GM18951 (cell line): Measurements from ENCODE around the gene KRT2.

Experiments used
- POLR2A ChIP-seq: IDR thresholded peaks from 4 replicates; pipeline ENCODE4 v1.6.1; 2011; ENCODE audit warnings: mild to moderate bottlenecking; ENCODE audit not compliant: insufficient read length, insufficient read depth; ENCODE audit errors: extremely low read depth
- in situ Hi-C: fragments of 300-500 bp; cut with MboI; formaldehyde crosslinking; loops from one replicate; pipeline ENCODE4 v1.12.0; 2022; ENCODE audit warnings: low sequenced_read_pairs, mixed read lengths, inconsistent platforms; ENCODE audit not compliant: unreplicated experiment

KRT2 gene

DNA sequence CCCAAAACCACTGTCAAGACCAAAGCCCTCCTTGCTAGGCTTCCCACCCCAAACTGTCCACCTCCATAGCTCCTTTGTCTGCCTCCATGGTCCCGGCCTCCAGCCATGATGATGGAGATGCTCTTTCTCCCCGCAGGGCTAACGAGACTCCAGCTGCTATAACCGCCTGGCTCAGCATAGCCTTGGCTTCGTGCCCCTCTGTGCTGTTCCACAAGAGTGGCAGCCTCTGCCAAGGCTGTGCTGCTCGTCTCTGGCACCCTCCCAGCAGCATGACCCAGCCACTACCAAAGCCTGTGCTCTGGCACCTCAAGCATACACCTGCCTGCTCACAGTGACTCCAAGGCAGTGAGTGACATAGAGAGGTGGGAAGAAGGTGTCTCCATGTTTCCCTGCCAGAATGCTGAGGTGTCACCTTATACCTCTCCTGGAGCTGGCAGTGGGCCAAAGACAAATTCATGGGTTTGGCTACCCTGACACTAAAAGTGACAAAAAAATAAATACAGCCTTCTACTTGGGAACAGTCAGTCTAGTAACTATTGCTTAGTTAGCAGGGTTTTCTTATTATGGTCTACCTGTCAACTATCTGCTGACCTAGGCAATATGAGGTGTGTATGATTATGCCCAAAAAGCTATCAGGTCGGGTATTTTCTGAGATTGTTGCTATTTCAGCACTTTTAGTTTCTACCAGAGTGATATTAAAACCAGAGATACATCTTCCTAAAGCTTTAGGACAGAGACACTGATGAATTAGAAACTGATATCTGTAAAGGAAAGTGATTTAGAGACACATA, 17.6 kb downstream of the KRT2 start:
- no peak for TF ChIP-seq POLR2A
- in situ Hi-C loops, result no loop called here

DNA sequence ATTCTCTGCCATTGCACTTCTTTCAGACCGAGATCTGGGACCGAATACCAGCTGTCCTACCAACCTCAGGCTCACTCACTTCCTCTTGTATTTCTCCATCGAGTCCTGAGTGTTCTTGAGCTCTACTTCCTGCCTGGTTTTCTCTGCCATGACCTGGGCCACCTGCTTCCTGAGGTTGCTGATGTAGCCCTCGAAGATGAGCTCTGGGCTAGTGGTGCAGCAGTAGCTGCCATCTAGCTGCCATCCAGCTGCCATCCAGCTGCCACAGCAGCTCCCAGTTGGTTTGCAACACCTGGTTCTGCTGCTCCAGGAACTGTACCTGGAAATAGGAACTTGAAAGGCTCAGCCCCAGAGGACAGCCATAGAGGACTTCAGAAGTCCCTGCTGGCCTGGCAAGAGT, 18.6 kb downstream of the KRT2 start:
- TF ChIP-seq POLR2A, result no peak

DNA sequence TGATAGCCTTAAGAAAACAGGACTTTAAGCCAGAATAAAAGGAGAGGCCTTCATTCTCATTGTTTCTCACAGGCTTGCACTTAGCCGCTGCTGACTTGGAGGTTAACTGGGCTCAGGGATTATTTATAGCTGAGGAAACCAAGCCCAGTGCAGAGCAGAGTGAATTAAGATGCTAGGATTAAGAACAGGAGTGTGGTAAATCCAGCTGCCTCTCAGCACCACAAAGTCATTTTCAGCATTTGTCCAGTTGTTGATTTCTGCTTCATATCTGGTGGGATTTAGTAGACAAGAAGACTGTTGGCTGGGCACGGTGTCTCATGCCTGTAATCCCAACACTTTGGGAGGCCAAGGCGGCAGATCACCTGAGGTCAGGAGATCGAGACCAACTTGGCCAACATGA, 19.4 kb downstream of the KRT2 start:
- in situ Hi-C loops, result no loop called here
- TF ChIP-seq POLR2A, result no peak

More for the DNA sequence above, 18.6 kb downstream of the KRT2 start:
- in situ Hi-C loops, result no loop called here

DNA sequence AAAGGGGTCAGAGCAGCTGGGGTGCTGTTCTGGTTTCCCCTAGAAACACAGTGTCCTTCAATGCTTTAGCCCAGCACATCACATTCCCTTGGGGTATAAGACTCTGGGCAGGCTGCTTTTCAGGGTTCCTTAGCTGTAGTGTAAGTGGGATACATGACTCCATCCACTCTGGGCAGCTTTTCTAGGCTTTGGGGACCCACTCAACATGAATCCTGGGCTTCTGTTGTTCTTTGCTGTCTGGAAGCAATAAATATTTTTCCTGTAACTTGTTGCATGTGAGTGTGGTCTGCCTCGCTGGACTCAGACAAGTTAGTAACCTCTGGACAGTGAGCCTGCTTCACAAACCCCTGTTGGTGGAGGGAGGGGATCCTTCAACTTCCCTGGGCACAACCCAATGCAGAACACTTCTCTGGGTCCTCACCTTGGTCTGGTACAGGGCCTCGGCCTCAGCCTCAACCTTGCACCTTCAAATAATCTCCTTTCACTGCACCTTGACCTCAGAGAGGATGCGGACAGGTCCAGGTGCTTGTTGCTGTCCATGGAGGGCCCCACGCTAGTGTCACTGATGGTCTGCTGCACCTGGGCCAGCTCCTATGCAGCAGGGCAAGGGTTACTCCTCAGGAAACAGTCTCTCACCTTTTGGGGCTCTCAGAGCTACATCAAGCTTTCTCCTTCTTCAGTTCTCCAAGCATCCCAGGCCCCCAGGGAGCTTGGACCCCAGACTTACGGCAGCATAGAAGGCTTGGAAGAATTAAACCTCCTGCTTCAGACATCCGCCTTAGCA, 20.1 kb downstream of the KRT2 start:
- no peak for TF ChIP-seq POLR2A
- in situ Hi-C loops, result no loop called here

DNA sequence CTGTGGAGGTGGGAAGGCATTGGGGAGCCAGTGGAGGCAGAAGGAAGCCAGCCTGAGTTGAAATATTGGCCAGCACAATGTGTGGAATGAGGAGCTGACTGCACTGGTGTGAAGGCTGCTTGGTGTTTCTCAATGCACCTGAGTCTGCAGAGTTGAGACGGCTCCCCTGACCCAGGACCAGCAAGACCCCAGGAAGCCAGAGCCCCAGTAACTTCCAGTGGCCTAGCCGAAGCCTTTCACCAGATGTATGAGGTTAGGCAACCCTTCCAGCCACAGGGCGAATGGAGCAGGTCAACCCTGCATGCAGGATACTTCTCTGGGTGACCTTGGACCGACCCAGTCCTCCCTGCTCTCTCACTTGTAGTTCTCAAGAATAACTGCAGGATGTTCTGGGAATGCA, 20.7 kb downstream of the KRT2 start:
- no peak for TF ChIP-seq POLR2A
- in situ Hi-C loops, result no loop called here

DNA sequence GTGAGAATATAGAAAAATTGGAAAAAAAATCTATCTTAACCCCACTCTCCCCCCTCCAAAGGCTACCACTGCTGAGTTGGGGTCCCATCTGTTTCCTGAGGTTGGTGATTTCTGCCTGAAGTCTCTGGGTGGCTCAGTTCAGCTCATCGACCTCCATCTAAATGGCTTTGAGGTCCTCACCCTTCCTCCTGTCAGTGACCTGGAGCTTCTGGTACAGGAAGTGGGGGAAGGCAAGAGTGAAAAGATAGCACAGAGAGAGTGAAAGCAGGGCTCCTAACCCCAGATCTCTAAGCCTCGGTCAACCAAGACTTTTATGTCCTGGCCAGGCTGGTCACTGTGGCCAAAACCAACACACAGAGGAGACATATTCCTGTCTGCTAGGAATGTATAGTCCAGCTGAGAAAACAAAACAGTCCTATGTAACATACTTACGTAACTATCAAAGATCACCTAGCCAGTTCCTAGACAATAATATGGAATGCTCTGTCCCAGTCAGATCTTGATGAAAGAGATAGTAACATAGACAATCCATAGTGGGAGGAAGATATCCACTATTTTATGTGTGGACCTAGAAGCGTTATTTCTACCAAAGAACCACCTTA, 21.3 kb downstream of the KRT2 start:
- no peak for TF ChIP-seq POLR2A
- in situ Hi-C loops, result no loop called here

DNA sequence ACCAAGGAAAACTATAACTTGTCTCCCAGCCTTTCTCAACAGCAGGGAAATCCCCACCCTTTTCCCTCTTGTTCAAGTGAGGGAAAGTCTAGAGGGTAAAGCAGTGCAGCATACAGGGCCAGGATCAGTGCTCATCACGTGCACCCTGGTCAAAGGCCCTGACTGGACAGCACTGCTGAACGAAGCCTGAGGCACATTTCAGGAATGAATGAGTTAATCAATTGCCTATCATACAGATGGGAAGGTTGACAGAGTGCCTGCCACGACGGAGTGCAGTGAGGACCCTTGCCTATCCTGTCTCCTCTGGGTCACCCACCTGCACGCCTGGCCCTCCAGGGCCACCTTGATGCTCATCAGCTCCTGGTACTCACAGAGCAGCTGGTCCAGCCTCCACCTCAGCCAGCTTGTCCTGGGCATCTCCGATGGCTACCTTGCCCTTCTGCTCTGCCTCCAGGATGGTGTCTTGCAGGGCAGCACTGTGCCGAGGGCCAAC, 22.0 kb downstream of the KRT2 start:
- in situ Hi-C loops, result no loop called here
- TF ChIP-seq POLR2A, result no peak

DNA sequence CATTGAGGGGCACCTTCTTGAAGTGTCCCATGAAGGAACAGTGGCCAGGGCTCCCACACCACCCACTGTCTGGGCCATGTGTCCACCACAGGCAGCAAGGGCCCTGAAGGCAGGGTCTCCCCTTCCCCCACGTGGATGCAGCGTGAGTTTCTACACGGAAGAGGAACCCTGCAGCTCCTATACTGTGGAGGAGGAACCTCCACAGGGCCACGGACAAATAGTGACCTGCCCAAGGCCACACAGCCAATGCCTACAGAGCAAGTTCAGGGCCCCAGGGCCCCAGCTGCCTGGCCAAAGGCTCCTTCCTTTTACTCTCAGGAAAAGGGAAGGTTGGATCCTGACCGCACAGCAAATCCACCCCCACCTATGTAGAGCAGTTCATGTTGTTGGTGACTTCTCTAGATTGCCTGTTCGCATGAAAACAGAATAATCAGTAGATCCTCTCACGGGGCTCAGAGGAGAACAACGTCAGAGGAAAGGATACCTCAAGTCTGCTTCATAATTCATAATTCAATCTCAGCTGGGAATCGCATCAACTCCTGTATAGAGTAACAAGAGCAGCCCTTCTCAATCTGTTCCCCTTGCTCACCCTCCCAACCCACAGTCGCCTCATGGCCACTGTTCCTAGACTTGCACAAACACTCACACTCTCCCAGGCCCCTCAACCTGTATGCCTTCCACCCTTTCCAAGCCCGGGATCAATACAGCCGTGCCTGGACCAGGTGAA, 22.6 kb downstream of the KRT2 start:
- no peak for TF ChIP-seq POLR2A
- in situ Hi-C loops, result no loop called here

DNA sequence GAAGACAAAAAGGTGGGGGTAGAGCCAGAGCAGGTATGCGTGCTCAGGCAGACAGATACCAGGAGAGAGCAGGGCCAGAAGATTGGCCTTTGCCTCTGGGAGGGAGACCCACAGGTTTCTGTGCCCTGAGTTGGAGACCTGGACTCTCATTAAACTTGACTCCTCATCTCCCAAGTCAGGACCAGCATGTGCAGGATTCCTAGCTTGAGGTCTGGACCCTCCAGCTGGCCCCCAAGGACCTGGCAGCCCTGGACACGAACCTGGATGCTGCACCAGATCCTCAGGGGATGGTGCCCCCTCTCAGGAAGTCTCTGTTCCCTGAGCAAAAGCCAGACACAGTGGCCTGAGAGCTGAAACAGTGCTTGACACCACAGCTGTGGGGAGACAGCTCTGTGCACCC, 23.2 kb downstream of the KRT2 start:
- in situ Hi-C loops, result no loop called here
- TF ChIP-seq POLR2A, result no peak

DNA sequence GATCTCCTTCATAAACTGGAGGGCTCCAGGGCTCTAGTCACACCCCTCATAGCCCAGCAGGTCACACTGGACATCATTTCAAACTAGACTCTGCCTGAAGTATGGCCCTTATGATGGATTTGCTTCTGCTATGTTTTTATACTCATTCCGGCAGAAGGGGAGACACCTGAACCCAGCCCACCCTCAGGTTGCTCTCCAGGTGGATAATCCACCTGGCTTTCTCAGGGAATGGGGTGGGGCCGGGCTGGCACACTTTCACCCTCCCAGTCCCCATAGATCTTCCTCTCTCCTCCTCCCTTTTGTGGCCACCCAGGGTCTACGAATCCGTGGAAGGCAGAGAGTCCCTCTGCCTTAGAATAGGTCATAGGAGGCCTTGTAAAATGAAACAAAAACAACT, 23.9 kb downstream of the KRT2 start:
- in situ Hi-C loops, result no loop called here
- TF ChIP-seq POLR2A, result no peak

DNA sequence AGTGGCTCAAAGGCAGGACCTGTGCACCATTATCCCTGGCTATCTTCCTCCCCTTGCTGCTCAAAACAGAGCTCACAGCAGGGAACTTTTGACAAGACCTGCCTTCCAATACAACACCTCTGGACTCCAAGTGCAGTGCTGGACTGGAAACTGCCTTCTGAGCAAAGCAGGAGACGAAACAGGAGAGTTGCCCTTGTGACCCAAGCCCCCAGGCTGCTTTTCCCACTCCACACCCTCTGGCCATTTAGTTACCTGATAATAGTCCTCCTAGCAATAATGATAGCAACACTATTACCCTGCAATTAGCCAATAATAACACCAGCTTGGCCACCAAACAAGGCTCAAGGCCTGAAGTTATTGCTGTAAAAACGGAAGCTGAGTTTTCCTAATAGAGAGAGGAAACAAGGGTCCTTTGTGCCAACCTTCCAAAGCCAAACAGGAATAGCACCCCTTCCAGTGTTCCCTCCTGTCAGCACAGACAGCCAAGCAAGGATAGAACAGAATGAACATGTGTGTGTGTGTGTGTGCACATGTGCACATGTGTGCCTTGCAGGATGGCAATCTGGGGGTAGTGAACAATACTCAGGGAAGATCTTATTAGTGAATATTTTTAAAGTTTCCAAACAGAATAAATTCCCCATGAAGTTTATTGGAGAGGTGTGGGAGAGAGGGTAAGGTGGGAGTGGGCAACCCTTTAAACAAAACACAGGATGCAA, 24.5 kb downstream of the KRT2 start:
- in situ Hi-C loops, result no loop called here
- no peak for TF ChIP-seq POLR2A

DNA sequence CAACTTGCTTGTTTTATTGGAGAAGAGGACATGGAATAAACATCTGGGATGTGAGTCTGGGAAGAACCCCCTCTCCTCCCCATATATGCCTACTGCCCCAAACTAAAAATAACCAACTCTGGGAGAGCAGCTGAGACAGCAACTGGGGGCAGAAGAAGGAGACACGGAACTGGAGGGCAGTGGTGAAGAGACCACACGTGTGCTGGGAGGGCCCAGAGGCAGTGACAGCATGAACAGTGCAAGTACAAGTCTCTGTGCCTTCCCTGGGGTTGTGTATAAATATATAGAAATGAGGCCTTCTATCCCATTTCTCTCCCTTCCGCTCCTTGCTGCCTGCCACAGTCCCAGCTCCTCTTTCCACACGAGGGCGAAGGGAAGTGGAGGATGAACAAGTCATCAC, 29.7 kb downstream of the KRT2 start:
- in situ Hi-C loops, result no loop called here
- no peak for TF ChIP-seq POLR2A
